ENCODE results near the gene PTPRE. TPM values are rescaled to one million over a fixed set of nuclear protein-coding genes. Genes with fewer than 3 reads are reported as not detected.
A peak's percentile ranks its signal among the peaks of the same experiment; 100 is the strongest.

PTPRE gene
- total and polyA plus RNA-seq, 2 donors = 5.7 to 15.9 TPM

DNA sequence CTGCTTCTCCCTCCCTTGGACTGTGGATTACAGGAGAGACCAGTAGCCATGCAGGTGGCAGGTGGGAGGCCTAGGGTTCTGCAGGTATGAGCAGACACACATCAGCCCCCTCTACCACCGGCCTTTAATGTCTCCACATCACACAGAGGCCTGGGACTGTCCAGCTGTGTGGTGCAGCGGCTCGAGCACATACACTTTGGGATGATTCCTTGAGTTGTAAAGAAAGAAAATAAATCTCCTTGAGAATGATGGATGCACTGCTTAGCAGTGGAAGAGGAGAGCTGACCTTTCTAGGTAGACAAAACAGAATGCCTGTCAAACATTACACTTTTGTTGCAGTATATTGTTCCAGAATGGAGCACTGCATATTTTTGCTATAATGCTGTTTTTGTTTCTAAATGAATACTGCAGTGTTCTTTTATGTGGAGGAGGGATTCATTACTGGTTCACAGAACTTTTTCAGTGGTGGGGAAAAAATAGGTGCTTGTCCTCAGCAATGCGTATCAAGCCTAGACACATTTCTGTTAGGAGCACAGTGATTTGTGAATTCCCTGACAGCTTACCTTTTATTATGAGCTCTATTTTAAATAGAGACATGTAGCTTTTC lies 66.0 kb downstream of the PTPRE start:
- Histone ChIP-seq H3K36me3 (ENCODE audit: insufficient read depth) (no peaks in the 10 kb centered on the region), H3K4me3 (ENCODE audit: low read depth, low read length) (no peak overlapping the region), H3K27ac (ENCODE audit: low read depth) (no peak overlapping the region), H3K4me1 (ENCODE audit: insufficient read depth) (no peaks in the 10 kb centered on the region)
- 89% methylated on average over 4 of the region's 4 CpGs for WGBS
- no peak for DNase-seq (ENCODE audit: extremely low spot score)

DNA sequence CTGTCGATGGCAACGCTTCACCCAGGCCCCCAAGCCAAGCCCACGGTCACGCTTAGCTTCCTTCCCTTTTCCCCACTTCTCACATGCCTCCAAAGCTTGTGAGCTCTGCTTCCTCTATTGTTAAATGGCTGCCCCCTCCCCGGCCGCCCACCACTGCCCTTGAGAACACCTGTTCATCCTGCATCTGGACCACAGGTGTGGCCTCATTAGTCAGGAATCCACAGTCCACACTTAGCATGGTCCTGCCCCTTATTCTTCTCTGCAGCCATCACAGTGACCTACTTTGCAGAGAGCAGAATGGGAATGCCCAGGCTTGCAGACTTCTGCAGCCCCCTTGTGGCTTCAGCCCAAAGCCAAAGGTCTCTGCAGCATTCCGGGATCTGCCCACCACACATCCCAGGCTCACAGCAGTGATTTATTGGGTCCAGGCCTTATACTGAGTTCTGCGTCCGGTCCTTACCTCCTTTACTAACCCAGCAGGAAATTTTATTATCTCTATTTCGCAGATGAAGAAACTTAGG lies 66.9 kb downstream of the PTPRE start:
- H3K4me3 ChIP-seq (ENCODE audit: low read depth, low read length) = no peak overlapping the region
- H3K27ac ChIP-seq (ENCODE audit: low read depth) = no peak overlapping the region
- no peaks in the 10 kb centered on the region for H3K4me1 ChIP-seq (ENCODE audit: insufficient read depth)
- no peak for DNase-seq (ENCODE audit: extremely low spot score)
- H3K36me3 ChIP-seq (ENCODE audit: insufficient read depth) = no peaks in the 10 kb centered on the region
- 50% methylated on average over 10 of the region's 10 CpGs for WGBS

DNA sequence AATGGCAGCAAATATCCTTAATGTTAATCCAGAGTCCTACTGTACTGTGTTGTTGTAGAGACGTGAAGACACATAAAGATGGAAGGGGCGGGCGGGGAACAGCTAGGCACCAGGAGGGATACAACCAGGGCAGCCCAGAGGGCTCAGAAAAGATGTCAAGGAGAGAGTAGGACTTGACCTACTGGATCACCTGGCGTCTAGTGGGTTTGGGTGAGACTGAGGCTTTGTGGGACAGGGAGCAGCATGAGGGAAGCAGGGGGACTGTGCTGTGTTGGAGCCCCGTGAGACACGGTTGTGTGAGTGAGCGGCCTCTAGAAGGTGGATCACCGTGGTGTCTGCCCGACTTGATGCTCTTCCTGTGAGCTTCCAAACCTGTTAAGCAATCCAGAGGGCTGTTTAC lies 68.0 kb downstream of the PTPRE start:
- no peak for DNase-seq (ENCODE audit: extremely low spot score)
- no peak overlapping the region for H3K27ac ChIP-seq (ENCODE audit: low read depth)
- no peak overlapping the region for H3K4me3 ChIP-seq (ENCODE audit: low read depth, low read length)
- WGBS = 89% methylated on average over 9 of the region's 9 CpGs
- H3K4me1 ChIP-seq (ENCODE audit: insufficient read depth) = no peaks in the 10 kb centered on the region
- no peaks in the 10 kb centered on the region for H3K36me3 ChIP-seq (ENCODE audit: insufficient read depth)

DNA sequence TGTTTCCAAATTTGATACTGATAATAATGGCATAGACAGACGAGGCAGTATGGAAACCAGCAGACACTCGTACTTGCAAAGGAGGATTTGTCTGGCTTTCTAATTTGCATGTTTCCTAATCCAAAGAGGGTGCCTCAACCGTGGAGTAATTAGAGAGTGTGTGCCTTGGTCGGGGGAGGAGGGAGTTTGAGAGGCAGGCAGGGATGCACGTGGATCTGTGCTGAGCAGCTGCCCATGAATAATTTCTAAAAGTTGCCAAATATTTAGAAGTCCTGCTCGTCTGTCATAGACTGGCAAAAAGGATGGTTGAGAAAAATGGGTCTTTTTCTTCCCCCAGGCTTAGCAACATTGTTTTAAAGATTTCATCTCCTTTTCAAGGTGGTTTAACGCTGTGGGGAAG lies 69.4 kb downstream of the PTPRE start:
- Histone ChIP-seq H3K36me3 (ENCODE audit: insufficient read depth) (no peaks in the 10 kb centered on the region), H3K4me1 (ENCODE audit: insufficient read depth) (no peaks in the 10 kb centered on the region), H3K27ac (ENCODE audit: low read depth) (no peak overlapping the region), H3K4me3 (ENCODE audit: low read depth, low read length) (no peak overlapping the region)
- 53% methylated on average over 7 of the region's 7 CpGs for WGBS
- DNase-seq (ENCODE audit: extremely low spot score) = no peak

DNA sequence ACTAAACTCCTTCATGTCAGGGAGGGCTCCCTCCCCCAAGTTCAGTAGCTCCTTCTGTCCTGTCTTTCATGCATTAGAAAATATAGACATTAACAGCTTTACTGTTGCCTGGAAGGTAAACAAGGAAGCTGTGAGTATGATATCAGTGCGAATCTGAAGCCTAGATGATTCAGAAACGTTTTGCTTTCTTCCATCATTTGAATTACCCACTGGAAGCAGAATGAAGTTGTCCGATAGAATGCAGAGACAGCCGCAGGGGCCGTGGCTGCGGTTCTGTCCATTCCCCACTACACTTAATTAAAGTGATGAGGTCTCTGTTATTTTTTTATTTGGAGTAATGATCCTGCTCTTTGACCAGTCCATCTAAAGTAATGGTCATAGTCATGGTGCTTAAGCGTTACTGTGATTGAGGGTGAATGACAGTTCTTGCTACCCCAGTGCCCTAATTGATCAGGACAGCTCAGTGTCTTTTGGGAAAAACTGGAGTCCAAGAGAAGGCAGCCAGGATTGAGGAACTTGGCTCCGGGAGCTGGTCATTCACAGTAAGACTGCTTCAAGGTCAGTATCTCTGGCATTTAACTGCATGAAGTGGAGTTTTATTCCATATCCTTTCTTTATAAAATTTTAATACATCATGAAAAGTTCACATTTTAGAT lies 69.9 kb downstream of the PTPRE start:
- WGBS = 54% methylated on average over 8 of the region's 8 CpGs
- H3K4me1 ChIP-seq (ENCODE audit: insufficient read depth) = no peaks in the 10 kb centered on the region
- no peak overlapping the region for H3K4me3 ChIP-seq (ENCODE audit: low read depth, low read length)
- peak overlapping the region; percentile 6 for H3K27ac ChIP-seq (ENCODE audit: low read depth)
- H3K36me3 ChIP-seq (ENCODE audit: insufficient read depth) = no peaks in the 10 kb centered on the region
- no peak for DNase-seq (ENCODE audit: extremely low spot score)

DNA sequence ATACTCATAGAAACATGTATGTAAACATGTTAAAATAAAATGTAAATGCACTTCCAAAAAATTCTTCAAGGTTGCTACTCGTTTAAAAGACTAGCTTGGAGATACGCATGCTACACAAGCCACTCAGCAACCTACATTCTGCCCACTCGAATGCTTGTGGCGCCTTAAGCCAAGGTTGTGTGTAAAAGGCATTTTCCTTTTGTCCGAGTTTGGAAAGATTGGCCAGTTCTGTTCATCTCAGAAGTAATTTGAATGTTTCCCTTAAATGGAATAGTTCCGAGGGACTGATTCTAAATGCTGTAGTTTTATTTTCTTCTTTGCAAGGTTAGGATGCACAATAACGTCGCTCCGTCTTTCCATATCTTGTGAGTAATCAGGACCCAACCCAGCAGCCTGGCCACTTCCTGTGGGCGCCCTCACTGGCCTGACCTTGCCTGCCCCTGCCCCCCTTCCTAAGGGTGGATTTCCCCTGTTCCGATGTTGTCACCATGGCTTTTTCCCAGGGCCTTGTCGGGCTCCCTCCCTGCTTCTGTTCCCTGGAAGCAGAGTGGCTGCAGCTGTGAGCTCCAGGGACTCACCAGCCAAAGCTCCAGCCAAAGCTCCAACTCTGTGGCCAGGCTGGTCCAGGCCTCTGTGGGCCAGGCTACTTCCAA lies 70.6 kb downstream of the PTPRE start:
- Histone ChIP-seq H3K27ac (ENCODE audit: low read depth) (no peak overlapping the region), H3K4me3 (ENCODE audit: low read depth, low read length) (no peak overlapping the region)
- WGBS = 24% methylated on average over 12 of the region's 12 CpGs

DNA sequence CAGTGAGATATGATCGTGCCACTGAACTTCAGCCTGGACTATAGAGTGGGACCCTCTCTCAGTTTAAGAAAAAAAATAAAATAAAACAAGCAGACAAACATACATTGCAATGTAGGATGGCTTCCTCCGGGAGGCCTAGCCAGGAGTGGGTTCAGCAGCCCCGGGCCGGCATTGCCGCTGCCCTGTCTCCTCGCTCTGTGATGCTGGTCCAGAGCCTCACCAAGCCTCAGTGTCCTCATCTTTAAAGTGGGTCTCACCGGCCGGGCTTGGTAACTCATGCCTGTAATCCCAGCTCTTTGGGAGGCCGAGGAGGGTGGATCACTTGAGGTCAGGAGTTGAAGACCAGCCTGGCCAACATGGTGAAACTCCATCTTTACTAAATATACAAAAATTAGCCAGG lies 71.6 kb downstream of the PTPRE start:
- no peaks in the 10 kb centered on the region for H3K4me1 ChIP-seq (ENCODE audit: insufficient read depth)
- H3K27ac ChIP-seq (ENCODE audit: low read depth) = no peak overlapping the region
- no peak for DNase-seq (ENCODE audit: extremely low spot score)
- H3K36me3 ChIP-seq (ENCODE audit: insufficient read depth) = no peaks in the 10 kb centered on the region
- H3K4me3 ChIP-seq (ENCODE audit: low read depth, low read length) = no peak overlapping the region
- 98% methylated on average over 9 of the region's 9 CpGs for WGBS

More for the DNA sequence above, 70.6 kb downstream of the PTPRE start:
- DNase-seq (ENCODE audit: extremely low spot score) = no peak
- no peaks in the 10 kb centered on the region for H3K36me3 ChIP-seq (ENCODE audit: insufficient read depth)
- no peaks in the 10 kb centered on the region for H3K4me1 ChIP-seq (ENCODE audit: insufficient read depth)

DNA sequence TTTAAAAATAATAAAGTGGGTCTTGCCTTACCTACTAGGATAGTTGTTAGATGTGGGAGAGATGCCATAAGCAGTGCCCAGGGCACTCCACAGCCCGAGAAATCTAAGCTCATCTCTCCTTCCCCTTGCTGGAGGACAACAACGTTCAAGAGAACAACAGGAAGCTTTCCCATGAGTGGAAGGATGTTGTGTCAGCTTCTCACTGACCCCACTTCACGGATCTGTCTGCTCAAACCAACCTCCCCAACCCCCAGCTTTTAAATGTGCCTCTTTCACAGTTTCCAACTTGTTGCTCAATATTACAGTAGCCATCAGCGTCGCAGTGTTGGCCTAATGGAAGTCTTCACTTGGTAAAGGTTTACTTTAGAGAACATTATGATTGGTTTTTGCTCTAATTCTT lies 72.1 kb downstream of the PTPRE start:
- Histone ChIP-seq H3K36me3 (ENCODE audit: insufficient read depth) (no peaks in the 10 kb centered on the region), H3K4me3 (ENCODE audit: low read depth, low read length) (no peak overlapping the region), H3K27ac (ENCODE audit: low read depth) (no peak overlapping the region), H3K4me1 (ENCODE audit: insufficient read depth) (no peaks in the 10 kb centered on the region)
- 74% methylated on average over 5 of the region's 5 CpGs for WGBS
- no peak for DNase-seq (ENCODE audit: extremely low spot score)

DNA sequence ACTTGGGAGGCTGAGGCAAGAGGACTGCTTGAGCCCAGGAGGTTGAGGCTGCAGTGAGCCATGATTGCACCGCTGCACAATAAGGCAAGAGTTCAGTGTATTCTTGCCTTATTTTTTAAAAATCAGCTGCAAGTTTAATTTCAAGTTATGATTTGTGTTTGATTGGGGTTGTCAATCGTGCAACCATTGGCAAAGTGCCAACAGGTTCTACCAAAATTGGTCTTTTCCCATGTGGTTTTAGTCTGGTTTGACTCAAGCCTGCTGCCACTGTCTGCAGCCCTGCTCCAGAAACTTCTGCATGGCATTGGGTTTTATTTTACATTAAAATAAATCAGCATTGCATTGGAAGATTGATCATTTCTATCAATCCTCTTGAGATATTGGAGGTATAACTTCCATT lies 72.7 kb downstream of the PTPRE start:
- 98% methylated on average over 2 of the region's 2 CpGs for WGBS
- Histone ChIP-seq H3K36me3 (ENCODE audit: insufficient read depth) (no peaks in the 10 kb centered on the region), H3K27ac (ENCODE audit: low read depth) (no peak overlapping the region), H3K4me3 (ENCODE audit: low read depth, low read length) (no peak overlapping the region), H3K4me1 (ENCODE audit: insufficient read depth) (no peaks in the 10 kb centered on the region)
- no peak for DNase-seq (ENCODE audit: extremely low spot score)

DNA sequence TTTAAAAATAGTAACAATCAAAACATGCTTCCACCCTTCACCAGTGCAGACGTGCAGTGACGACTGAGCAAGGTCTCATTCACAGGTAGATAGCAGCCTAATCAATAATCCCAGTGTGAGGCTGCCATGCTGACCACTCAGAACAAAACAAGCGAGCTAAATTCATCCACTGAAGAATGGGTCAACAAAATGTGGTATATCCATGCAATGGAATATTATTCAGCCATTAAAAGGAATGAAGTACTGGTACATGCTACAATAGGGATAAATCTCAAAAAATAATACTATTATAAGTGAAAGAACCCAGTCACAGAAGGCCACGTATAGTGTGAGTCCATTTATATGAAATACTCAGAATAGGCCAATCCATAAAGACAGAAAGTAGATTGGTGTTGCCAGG lies 74.0 kb downstream of the PTPRE start:
- 89% methylated on average over 4 of the region's 4 CpGs for WGBS
- Histone ChIP-seq H3K4me3 (ENCODE audit: low read depth, low read length) (no peak overlapping the region), H3K27ac (ENCODE audit: low read depth) (no peak overlapping the region), H3K4me1 (ENCODE audit: insufficient read depth) (no peaks in the 10 kb centered on the region), H3K36me3 (ENCODE audit: insufficient read depth) (no peaks in the 10 kb centered on the region)
- DNase-seq (ENCODE audit: extremely low spot score) = no peak

DNA sequence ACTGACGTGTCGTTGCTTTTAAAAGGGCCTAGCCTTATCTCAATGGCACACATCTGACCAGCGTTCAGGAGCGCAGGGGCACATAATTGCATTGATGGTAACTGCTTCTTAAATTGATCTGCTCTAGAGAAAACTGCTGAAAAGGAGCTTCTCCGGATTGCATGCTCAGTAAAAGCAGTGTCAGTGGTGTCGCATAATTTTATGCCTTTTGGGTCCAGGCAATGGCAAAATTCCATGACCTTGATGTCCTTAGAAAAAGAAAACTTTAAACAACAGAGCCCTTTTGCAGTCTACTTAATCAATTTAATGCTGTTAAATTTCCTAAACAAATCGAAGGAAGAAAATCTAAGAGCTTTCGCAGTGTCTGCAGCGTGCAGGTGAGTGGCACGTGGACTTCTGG lies 75.7 kb downstream of the PTPRE start:
- DNase-seq (ENCODE audit: extremely low spot score) = no peak
- H3K4me1 ChIP-seq (ENCODE audit: insufficient read depth) = no peaks in the 10 kb centered on the region
- no peak overlapping the region for H3K4me3 ChIP-seq (ENCODE audit: low read depth, low read length)
- H3K36me3 ChIP-seq (ENCODE audit: insufficient read depth) = no peaks in the 10 kb centered on the region
- H3K27ac ChIP-seq (ENCODE audit: low read depth) = no peak overlapping the region
- whole genome bisulfite sequencing = 76% methylated on average over 10 of the region's 10 CpGs

DNA sequence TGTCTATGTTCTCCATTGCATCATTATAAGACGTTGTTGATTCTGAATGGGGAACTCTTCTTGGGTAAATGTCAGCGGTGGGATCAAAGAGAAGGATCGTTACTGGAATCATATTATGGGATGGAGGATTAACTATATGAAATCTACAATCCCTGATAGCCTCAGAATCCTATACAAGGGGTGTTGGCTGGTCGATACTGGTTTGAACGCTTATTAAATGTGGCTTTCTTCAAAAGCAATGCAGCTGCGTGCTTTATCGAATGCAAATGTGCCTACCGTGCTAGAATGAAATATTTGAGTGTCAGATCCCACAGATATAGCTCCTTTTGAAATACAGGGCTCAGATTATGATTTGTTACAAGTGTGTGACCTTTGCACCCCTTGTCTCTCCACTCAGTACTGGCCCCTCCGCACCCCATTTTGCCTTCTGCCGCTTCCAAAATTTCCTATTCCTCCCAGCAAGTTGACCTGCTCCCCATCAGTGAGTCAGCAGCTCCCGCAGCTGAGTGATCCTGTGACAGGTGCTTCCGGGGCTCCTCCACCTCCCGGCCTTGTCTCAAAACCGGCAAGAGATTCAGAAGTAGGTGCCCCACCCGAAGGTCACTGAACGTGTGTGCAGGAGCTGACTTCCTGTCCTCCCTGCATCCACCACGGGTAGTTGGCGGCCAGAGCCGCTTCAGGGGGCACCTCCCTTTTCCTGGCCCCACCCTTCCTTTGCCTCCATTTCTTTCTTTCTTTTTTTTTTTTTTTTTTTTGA lies 76.6 kb downstream of the PTPRE start:
- DNase-seq (ENCODE audit: extremely low spot score) = no peak
- Histone ChIP-seq H3K36me3 (ENCODE audit: insufficient read depth) (no peaks in the 10 kb centered on the region), H3K4me3 (ENCODE audit: low read depth, low read length) (no peak overlapping the region), H3K27ac (ENCODE audit: low read depth) (no peak overlapping the region), H3K4me1 (ENCODE audit: insufficient read depth) (no peaks in the 10 kb centered on the region)
- 67% methylated on average over 19 of the region's 19 CpGs for WGBS

DNA sequence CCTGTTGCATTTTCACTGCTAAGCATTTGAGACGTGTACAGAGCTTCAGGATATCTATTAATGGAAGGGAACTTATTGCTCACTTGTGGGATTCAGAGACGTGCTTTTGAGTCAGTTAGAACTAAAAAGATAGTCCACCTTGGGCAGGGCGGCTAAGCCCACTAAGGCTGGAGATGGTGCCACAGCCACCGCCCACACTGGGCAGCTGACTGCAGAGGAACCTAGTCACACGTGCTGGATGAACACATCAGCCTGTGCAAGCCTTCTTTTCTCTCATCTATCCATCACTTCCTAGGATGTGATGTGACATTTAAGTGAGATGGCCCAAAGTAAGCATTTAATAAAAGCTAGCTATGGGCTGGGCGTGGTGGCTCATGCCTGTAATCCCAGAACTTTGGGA lies 78.0 kb downstream of the PTPRE start:
- Histone ChIP-seq H3K27ac (ENCODE audit: low read depth) (no peak overlapping the region), H3K4me3 (ENCODE audit: low read depth, low read length) (no peak overlapping the region), H3K36me3 (ENCODE audit: insufficient read depth) (no peaks in the 10 kb centered on the region), H3K4me1 (ENCODE audit: insufficient read depth) (no peaks in the 10 kb centered on the region)
- WGBS = 84% methylated on average over 6 of the region's 6 CpGs
- no peak for DNase-seq (ENCODE audit: extremely low spot score)
